IMR-90 (cell line): ENCODE data around the gene APH1A. TPM values are rescaled to one million over a fixed set of nuclear protein-coding genes. Genes with fewer than 3 reads are reported as not detected.

Experiments
- ATAC-seq: fragments of 200-7000 bp; cut with Tn5 transposase; 2 replicates; pipeline ENCODE4 v1.9.1; 2020; ENCODE audit warnings: low read depth, mild to moderate bottlenecking, moderate library complexity
- BruUV-seq: library from RNA; stranded (reverse); fragments of 400-500 nt; replicated peaks from 2 replicates; lab custom pipeline; 2021; lab: Mats Ljungman, UMichigan
- CTCF ChIA-PET: fragments of 300-600 bp; formaldehyde crosslinking; extraction: SDS; loops from one replicate; lab custom pipeline; 2021; ENCODE audit warnings: antibody characterized with exemption; lab: Yijun Ruan, JAX
- POLR2A ChIA-PET: fragments of 300-600 bp; sonication (Branson Sonifier 250); formaldehyde crosslinking; loops from one replicate; lab custom pipeline; 2022; ENCODE audit warnings: antibody characterized with exemption; ENCODE audit not compliant: unreplicated experiment; lab: Charles Lee
- DNase-seq: peaks from one replicate; pipeline ENCODE4 v3.0.0; 2013
- H2AFZ ChIP-seq: replicated peaks from 2 replicates; pipeline ENCODE3; 2013; ENCODE audit warnings: low read length, mild to moderate bottlenecking; ENCODE audit not compliant: poor library complexity
- H2AK5ac ChIP-seq: 2 replicates; pipeline ENCODE4 v1.6.1; 2013; ENCODE audit warnings: low read depth, low read length, inconsistent platforms
- H2AK9ac ChIP-seq: replicated peaks from 2 replicates; pipeline ENCODE3; 2013; ENCODE audit warnings: mild to moderate bottlenecking, low read depth, low read length, moderate library complexity; ENCODE audit not compliant: poor library complexity
- H2BK120ac ChIP-seq: 2 replicates; pipeline ENCODE4 v1.6.1; 2013; ENCODE audit warnings: low read depth, low read length, inconsistent platforms
- H2BK15ac ChIP-seq: 3 replicates; pipeline ENCODE4 v1.6.1; 2013; ENCODE audit warnings: low read depth, low read length, inconsistent platforms
- H2BK20ac ChIP-seq: 2 replicates; pipeline ENCODE4 v1.6.1; 2013; ENCODE audit warnings: low read depth, mild to moderate bottlenecking, inconsistent platforms, low read length, moderate library complexity
- H2BK5ac ChIP-seq: 2 replicates; pipeline ENCODE4 v1.6.1; 2013; ENCODE audit warnings: mild to moderate bottlenecking, low read depth, low read length, inconsistent platforms; ENCODE audit not compliant: poor library complexity, severe bottlenecking
- H3K14ac ChIP-seq: replicated peaks from 2 replicates; pipeline ENCODE4 v1.6.1; 2013; ENCODE audit warnings: low read depth, low read length, inconsistent platforms
- H3K18ac ChIP-seq: 2 replicates; pipeline ENCODE4 v1.6.1; 2013; ENCODE audit warnings: low read depth, low read length, control low read depth
- H3K23ac ChIP-seq: 2 replicates; pipeline ENCODE4 v1.6.1; 2013; ENCODE audit warnings: low read depth, low read length, inconsistent platforms
- H3K27ac ChIP-seq: 2 replicates; pipeline ENCODE4 v1.5.1; 2013; ENCODE audit warnings: mild to moderate bottlenecking, control low read depth, low read length; ENCODE audit not compliant: insufficient read depth
- H3K27me3 ChIP-seq: 2 replicates; pipeline ENCODE4 v1.6.1; 2013; ENCODE audit warnings: low read length; ENCODE audit not compliant: control insufficient read depth, insufficient read depth
- H3K36me3 ChIP-seq: 2 replicates; pipeline ENCODE4 v1.6.1; 2013; ENCODE audit warnings: low read length, mixed read lengths; ENCODE audit not compliant: control insufficient read depth, insufficient read depth
- H3K4ac ChIP-seq: 2 replicates; pipeline ENCODE4 v1.6.1; 2013; ENCODE audit warnings: low read depth, low read length, inconsistent platforms
- H3K4me1 ChIP-seq: 2 replicates; pipeline ENCODE4 v1.6.1; 2013; ENCODE audit warnings: low read length, mixed read lengths; ENCODE audit not compliant: control insufficient read depth, insufficient read depth
- H3K4me2 ChIP-seq: 2 replicates; pipeline ENCODE4 v1.6.1; 2013; ENCODE audit warnings: low read depth, mild to moderate bottlenecking, control low read depth, low read length, moderate library complexity
- H3K4me3 ChIP-seq: 2 replicates; pipeline ENCODE4 v1.5.1; 2013; ENCODE audit warnings: low read depth, mild to moderate bottlenecking, control low read depth, low read length, moderate library complexity; ENCODE audit not compliant: insufficient read depth
- H3K56ac ChIP-seq: 2 replicates; pipeline ENCODE4 v1.6.1; 2013; ENCODE audit warnings: low read length, inconsistent platforms; ENCODE audit not compliant: insufficient read depth; ENCODE audit errors: extremely low read depth
- H3K79me1 ChIP-seq, 2 experiments: 2 replicates each; pipeline ENCODE4 v1.6.1; 2013; ENCODE audit warnings: low read length in 2 of 2, inconsistent platforms in 1 of 2, low read depth in 1 of 2
- H3K9ac ChIP-seq: 2 replicates; pipeline ENCODE4 v1.6.1; 2013; ENCODE audit warnings: low read depth, low read length, control low read depth
- H3K9me1 ChIP-seq: 2 replicates; pipeline ENCODE4 v1.6.1; 2013; ENCODE audit warnings: low read length, inconsistent platforms; ENCODE audit not compliant: insufficient read depth
- H3K9me3 ChIP-seq: 2 replicates; pipeline ENCODE4 v1.6.1; 2013; ENCODE audit warnings: low read length; ENCODE audit not compliant: control insufficient read depth, insufficient read depth
- H4K20me1 ChIP-seq: 2 replicates; pipeline ENCODE4 v1.6.1; 2013; ENCODE audit warnings: low read length, inconsistent platforms; ENCODE audit not compliant: insufficient read depth
- H4K5ac ChIP-seq: 2 replicates; pipeline ENCODE4 v1.6.1; 2013; ENCODE audit warnings: mild to moderate bottlenecking, low read depth, low read length, control low read depth
- H4K8ac ChIP-seq, 2 experiments: 2 replicates each; pipeline ENCODE4 v1.6.1; 2013; ENCODE audit warnings: low read depth in 2 of 2, low read length in 2 of 2, control low read depth in 1 of 2, inconsistent platforms in 1 of 2
- H4K91ac ChIP-seq: 2 replicates; pipeline ENCODE4 v1.6.1; 2013; ENCODE audit warnings: low read depth, low read length, inconsistent platforms; ENCODE audit not compliant: insufficient read depth
- CEBPB ChIP-seq: IDR thresholded peaks from 2 replicates; pipeline ENCODE4 v1.6.1; 2012; ENCODE audit warnings: low read depth, low read length, improper control_type of control experiment
- FOS ChIP-seq: fragments of 150-350 bp; IDR thresholded peaks from 2 replicates; pipeline ENCODE4 v1.6.1; 2016; ENCODE audit warnings: low read depth, low read length
- MAFK ChIP-seq: IDR thresholded peaks from 2 replicates; pipeline ENCODE4 v1.6.1; 2012; ENCODE audit warnings: low read depth, low read length, improper control_type of control experiment
- MAZ ChIP-seq: IDR thresholded peaks from 2 replicates; pipeline ENCODE4 v1.6.1; 2012; ENCODE audit warnings: low read depth, mild to moderate bottlenecking, low read length, improper control_type of control experiment, moderate library complexity, borderline replicate concordance
- MXI1 ChIP-seq: IDR thresholded peaks from 2 replicates; pipeline ENCODE4 v1.6.1; 2012; ENCODE audit warnings: low read depth, mild to moderate bottlenecking, low read length, moderate library complexity, borderline replicate concordance
- NFE2L2 ChIP-seq: fragments of 150-350 bp; IDR thresholded peaks from 2 replicates; pipeline ENCODE4 v1.6.1; 2016; ENCODE audit warnings: low read depth, mild to moderate bottlenecking, low read length
- RAD21 ChIP-seq: IDR thresholded peaks from 2 replicates; pipeline ENCODE4 v1.6.1; 2012; ENCODE audit warnings: low read length, improper control_type of control experiment
- RCOR1 ChIP-seq: IDR thresholded peaks from 2 replicates; pipeline ENCODE4 v1.6.1; 2012; ENCODE audit warnings: mild to moderate bottlenecking, low read length, improper control_type of control experiment; ENCODE audit not compliant: insufficient replicate concordance
- SMC3 ChIP-seq: fragments of 150-350 bp; IDR thresholded peaks from 2 replicates; pipeline ENCODE4 v1.6.1; 2016; ENCODE audit warnings: low read depth, mild to moderate bottlenecking, antibody characterized with exemption, low read length, moderate library complexity
- WGBS, 2 experiments: methylation state at CpG; one replicate each; pipeline versions ENCODE4 v1.1.5 to v1.1.7; 2013; ENCODE audit warnings: missing lambda C conversion rate in 2 of 2; ENCODE audit not compliant: insufficient read length in 1 of 2; ENCODE audit errors: extremely low coverage in 2 of 2; 5-methylcytosine and 5-hydroxymethylcytosine counted together
- dilution Hi-C: fragments of 300-500 bp; cut with HindIII; formaldehyde crosslinking; loops from one replicate; pipeline ENCODE4 v1.14.3; 2018; ENCODE audit warnings: low sequenced_read_pairs; ENCODE audit not compliant: unreplicated experiment
- in situ Hi-C: fragments of 300-500 bp; cut with MboI; formaldehyde crosslinking; loops from 3 replicates; pipeline ENCODE4 v1.14.3; 2019; ENCODE audit warnings: low sequenced_read_pairs, inconsistent platforms, mixed read lengths
- intact Hi-C: fragments of 100-400 bp; cut with micrococcal nuclease; formaldehyde crosslinking; loops from 2 replicates; pipeline ENCODE4 v1.10.0; 2022
- polyA plus RNA-seq, 3 experiments: library from polyadenylated mRNA; depleted of rRNA; stranded (reverse); fragments of >200 nt; gene quantifications; 2 replicates each; pipeline ENCODE4 v1.2.3, GENCODE V29; 2012; ENCODE audit warnings: low replicate concordance in 1 of 3
- total RNA-seq: library from RNA; depleted of rRNA; stranded (reverse); fragments of >200 nt; gene quantifications from 2 replicates; pipeline ENCODE4 v1.2.3, GENCODE V29; 2012
- TF ChIP-seq, protein P1 (sequence below): fragments of 150-350 bp; IDR thresholded peaks from 2 replicates; pipeline ENCODE4 v1.6.1; 2016; ENCODE audit warnings: low read depth, mild to moderate bottlenecking, low read length, moderate library complexity, borderline replicate concordance
- TF ChIP-seq, protein P2 (sequence below): fragments of 150-350 bp; IDR thresholded peaks from 2 replicates; pipeline ENCODE4 v1.6.1; 2017; ENCODE audit warnings: mild to moderate bottlenecking, antibody characterized with exemption, low read length, low read depth
- TF ChIP-seq, protein P3 (sequence below): conservative IDR thresholded peaks from 2 replicates; pipeline ENCODE4 v1.5.1; 2012; ENCODE audit warnings: mild to moderate bottlenecking, low read depth, low read length, improper control_type of control experiment

The APH1A gene
- total and polyA plus RNA-seq, 2 of the 4 experiments (the other 2 are of a cell fraction) = 62.0 to 94.2 TPM

DNA sequence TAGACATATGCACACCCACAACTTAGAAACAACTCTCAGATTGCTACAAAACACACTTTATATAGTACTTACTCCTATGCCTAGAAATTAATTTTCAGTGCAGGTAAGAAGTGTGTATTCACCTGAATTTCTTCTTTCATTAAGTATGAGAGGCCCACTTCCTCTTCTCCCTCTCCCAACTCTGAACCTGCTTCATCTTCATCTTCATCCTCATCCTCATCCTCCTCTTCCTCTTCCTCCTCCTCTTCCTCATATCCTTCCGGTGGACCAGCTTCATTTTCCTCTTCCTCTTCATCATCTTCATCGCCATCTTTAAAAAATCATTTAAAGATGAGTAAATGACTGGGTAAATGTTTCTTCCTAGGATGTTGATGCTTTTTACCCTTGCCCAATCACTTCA is 42.3 kb downstream of the APH1A start:
- ChIA-PET CTCF (no interaction called here), POLR2A (no interaction called here)

More for the DNA sequence above, 42.3 kb downstream of the APH1A start:
- WGBS, 2 experiments = 100% methylated on average over 1 of the region's 2 CpGs; no CpG with 5 or more reads in 1 of the 2 experiments
- Histone ChIP-seq H3K9ac (no peak overlapping the region), H2AFZ (no peak overlapping the region), H3K4me3 (no peak overlapping the region), H4K91ac (no peak overlapping the region), H4K5ac (no peak overlapping the region), H2BK120ac (no peak overlapping the region), H3K36me3 (peaks cover 24% of the 10 kb centered on the region), H3K4me2 (no peak overlapping the region), H2AK5ac (no peak overlapping the region), H3K27ac (no peak overlapping the region), H2BK15ac (no peak overlapping the region), H4K8ac (no peak overlapping the region), H3K18ac (no peak overlapping the region), H2BK20ac (no peak overlapping the region), H4K20me1 (no peaks in the 10 kb centered on the region), H3K4ac (no peak overlapping the region), H3K14ac (no peak overlapping the region), H2AK9ac (no peak overlapping the region), H3K27me3 (no peaks in the 10 kb centered on the region), H3K9me1 (no peaks in the 10 kb centered on the region), H3K4me1 (no peaks in the 10 kb centered on the region), H2BK5ac (no peak overlapping the region), H3K56ac (no peak overlapping the region), H3K79me1 (peaks cover 9 to 21% of the 10 kb centered on the region in 2 experiments), H3K23ac (no peak overlapping the region), H3K9me3 (no peaks in the 10 kb centered on the region)
- dilution Hi-C loops = no loop called here
- TF ChIP-seq NFE2L2 (no peak), MAFK (no peak), MXI1 (no peak), SMC3 (no peak), FOS (no peak), RAD21 (no peak), MAZ (no peak), CEBPB (no peak), RCOR1 (no peak)
- TF ChIP-seq, protein P1, sequence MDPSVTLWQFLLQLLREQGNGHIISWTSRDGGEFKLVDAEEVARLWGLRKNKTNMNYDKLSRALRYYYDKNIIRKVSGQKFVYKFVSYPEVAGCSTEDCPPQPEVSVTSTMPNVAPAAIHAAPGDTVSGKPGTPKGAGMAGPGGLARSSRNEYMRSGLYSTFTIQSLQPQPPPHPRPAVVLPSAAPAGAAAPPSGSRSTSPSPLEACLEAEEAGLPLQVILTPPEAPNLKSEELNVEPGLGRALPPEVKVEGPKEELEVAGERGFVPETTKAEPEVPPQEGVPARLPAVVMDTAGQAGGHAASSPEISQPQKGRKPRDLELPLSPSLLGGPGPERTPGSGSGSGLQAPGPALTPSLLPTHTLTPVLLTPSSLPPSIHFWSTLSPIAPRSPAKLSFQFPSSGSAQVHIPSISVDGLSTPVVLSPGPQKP = no peak
- TF ChIP-seq, protein P2, sequence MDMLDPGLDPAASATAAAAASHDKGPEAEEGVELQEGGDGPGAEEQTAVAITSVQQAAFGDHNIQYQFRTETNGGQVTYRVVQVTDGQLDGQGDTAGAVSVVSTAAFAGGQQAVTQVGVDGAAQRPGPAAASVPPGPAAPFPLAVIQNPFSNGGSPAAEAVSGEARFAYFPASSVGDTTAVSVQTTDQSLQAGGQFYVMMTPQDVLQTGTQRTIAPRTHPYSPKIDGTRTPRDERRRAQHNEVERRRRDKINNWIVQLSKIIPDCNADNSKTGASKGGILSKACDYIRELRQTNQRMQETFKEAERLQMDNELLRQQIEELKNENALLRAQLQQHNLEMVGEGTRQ = no peak
- TF ChIP-seq, protein P3, sequence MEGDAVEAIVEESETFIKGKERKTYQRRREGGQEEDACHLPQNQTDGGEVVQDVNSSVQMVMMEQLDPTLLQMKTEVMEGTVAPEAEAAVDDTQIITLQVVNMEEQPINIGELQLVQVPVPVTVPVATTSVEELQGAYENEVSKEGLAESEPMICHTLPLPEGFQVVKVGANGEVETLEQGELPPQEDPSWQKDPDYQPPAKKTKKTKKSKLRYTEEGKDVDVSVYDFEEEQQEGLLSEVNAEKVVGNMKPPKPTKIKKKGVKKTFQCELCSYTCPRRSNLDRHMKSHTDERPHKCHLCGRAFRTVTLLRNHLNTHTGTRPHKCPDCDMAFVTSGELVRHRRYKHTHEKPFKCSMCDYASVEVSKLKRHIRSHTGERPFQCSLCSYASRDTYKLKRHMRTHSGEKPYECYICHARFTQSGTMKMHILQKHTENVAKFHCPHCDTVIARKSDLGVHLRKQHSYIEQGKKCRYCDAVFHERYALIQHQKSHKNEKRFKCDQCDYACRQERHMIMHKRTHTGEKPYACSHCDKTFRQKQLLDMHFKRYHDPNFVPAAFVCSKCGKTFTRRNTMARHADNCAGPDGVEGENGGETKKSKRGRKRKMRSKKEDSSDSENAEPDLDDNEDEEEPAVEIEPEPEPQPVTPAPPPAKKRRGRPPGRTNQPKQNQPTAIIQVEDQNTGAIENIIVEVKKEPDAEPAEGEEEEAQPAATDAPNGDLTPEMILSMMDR = no peak
- in situ Hi-C loops = no loop called here
- ATAC-seq (no peak), DNase-seq (no peak)
- intact Hi-C loops = no loop called here
- no TSS peak for BruUV-seq
